ENCODE data around the gene ADCY2. TPM values are rescaled to one million over a fixed set of nuclear protein-coding genes. Genes with fewer than 3 reads are reported as not detected.

The ADCY2 gene
- total and polyA plus RNA-seq, 2 experiments from 2014 or later = 2.2 to 4.7 TPM

DNA sequence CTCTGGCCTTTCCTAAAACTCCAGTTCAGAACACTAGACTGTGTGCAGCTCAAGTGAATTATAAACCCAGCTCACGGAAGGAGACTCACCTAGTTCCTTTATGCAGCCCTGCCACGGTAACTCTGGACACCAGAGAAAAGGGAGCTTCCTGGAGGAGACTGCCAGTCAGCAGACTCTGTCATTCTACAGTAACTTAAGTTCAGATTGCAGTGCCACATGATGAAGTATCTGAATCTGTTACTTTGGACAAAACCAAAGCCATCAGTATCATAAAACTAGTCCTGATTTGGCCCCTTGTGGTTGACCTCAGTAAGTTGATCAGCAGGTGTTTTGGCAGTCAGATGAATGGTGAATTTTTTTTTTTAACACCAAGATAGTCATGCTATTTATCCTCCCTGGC lies 475.7 kb downstream of the ADCY2 start:
- TF ChIP-seq, protein P1, sequence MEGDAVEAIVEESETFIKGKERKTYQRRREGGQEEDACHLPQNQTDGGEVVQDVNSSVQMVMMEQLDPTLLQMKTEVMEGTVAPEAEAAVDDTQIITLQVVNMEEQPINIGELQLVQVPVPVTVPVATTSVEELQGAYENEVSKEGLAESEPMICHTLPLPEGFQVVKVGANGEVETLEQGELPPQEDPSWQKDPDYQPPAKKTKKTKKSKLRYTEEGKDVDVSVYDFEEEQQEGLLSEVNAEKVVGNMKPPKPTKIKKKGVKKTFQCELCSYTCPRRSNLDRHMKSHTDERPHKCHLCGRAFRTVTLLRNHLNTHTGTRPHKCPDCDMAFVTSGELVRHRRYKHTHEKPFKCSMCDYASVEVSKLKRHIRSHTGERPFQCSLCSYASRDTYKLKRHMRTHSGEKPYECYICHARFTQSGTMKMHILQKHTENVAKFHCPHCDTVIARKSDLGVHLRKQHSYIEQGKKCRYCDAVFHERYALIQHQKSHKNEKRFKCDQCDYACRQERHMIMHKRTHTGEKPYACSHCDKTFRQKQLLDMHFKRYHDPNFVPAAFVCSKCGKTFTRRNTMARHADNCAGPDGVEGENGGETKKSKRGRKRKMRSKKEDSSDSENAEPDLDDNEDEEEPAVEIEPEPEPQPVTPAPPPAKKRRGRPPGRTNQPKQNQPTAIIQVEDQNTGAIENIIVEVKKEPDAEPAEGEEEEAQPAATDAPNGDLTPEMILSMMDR (IDR thresholded peaks at IDR 0.05; ENCODE audit: low read depth, low read length) = no peak
- H3K27me3 ChIP-seq = no peaks in the 10 kb centered on the region

DNA sequence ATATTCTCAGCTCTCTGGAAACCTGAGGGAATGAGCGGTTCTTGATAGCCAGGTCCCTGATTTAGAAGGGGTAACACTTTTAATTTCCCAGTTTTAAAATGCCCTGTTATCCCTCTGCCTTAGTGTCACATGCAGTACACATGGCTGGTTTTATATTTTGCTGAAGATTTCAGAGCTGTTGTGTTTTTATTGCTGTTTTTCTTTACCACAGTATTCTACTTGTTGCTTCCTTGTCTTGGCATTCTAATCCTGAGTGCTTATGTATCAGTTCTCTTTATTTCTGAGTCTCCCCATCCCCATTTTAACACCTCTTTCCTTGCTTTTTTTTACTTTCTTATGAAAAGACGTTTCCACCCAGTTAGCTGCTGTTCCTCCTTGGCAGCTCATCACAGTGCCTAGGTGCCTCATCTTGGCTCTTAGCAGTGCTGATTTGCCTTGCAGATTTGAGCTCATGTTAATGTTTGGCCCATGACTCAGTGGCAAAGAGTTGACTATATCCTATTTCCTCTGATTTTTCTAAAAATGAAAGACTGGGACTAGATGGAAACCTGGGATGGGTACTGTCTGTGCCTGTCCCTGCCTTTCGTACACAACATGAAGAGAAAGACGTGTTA lies 476.7 kb downstream of the ADCY2 start:
- Histone ChIP-seq H3K27ac (no peak overlapping the region), H3K4me3 (no peak overlapping the region), H3K27me3 (no peaks in the 10 kb centered on the region), H3K36me3 (peaks cover 25% of the 10 kb centered on the region), H3K4me1 (ENCODE audit: low read depth) (peaks cover 13% of the 10 kb centered on the region), H3K9me3 (ENCODE audit: low read depth) (no peaks in the 10 kb centered on the region)
- TF ChIP-seq, protein P1 (IDR thresholded peaks at IDR 0.05; ENCODE audit: low read depth, low read length) = no peak
- no peak for DNase-seq (ENCODE audit: low read depth in 1 of 2, low spot score in 1 of 2)

More for the DNA sequence above, 475.7 kb downstream of the ADCY2 start:
- Histone ChIP-seq H3K36me3 (peaks cover 21% of the 10 kb centered on the region), H3K27ac (no peak overlapping the region), H3K4me3 (no peak overlapping the region), H3K4me1 (ENCODE audit: low read depth) (peaks cover 14% of the 10 kb centered on the region), H3K9me3 (ENCODE audit: low read depth) (no peaks in the 10 kb centered on the region)
- no peak for DNase-seq (ENCODE audit: low read depth in 1 of 2, low spot score in 1 of 2)

DNA sequence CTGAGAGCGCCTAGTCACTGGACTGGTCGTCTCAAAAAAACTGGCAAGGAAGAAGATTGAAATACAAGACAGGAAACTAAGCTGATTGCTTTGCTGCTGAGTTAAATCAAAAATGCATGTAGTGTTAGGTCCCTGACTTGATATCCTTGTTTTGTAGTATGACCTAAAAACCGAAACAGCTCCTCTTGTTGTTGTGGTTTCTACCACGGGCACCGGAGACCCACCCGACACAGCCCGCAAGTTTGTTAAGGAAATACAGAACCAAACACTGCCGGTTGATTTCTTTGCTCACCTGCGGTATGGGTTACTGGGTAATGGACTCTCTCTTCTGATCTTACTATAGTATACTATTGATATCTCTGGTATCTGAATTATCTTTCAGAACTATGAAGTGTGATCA lies 477.3 kb downstream of the ADCY2 start:
- no peaks in the 10 kb centered on the region for H3K27me3 ChIP-seq
- H3K4me3 ChIP-seq = no peak overlapping the region
- TF ChIP-seq, protein P1 (IDR thresholded peaks at IDR 0.05; ENCODE audit: low read depth, low read length) = no peak
- peaks cover 29% of the 10 kb centered on the region for H3K36me3 ChIP-seq
- H3K27ac ChIP-seq = no peak overlapping the region
- H3K9me3 ChIP-seq (ENCODE audit: low read depth) = no peaks in the 10 kb centered on the region
- DNase-seq (ENCODE audit: low read depth in 1 of 2, low spot score in 1 of 2) = no peak
- peaks cover 8% of the 10 kb centered on the region for H3K4me1 ChIP-seq (ENCODE audit: low read depth)

DNA sequence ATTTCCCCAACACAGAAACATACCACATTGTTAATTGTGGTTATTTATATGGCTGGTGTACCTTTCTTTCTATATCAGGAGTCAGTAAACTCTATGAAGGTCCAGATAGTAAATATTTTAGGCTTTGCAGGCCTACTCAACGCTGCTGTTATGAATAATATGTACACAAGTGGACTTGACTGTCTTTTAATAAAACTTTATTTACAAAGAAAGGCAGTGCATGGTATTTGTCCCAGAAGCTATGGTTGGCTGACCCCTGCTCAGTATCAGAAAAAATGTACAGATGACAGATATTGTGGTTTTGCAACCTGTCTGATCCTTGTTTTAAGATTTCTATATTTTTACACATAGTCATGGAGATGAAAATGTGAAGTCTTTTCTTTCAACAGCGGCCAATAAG lies 478.7 kb downstream of the ADCY2 start:
- Histone ChIP-seq H3K27me3 (no peaks in the 10 kb centered on the region), H3K4me1 (ENCODE audit: low read depth) (peaks cover 7% of the 10 kb centered on the region), H3K27ac (no peak overlapping the region), H3K4me3 (no peak overlapping the region), H3K9me3 (ENCODE audit: low read depth) (no peaks in the 10 kb centered on the region), H3K36me3 (peaks cover 30% of the 10 kb centered on the region)
- no peak for DNase-seq (ENCODE audit: low read depth in 1 of 2, low spot score in 1 of 2)
- TF ChIP-seq, protein P1 (IDR thresholded peaks at IDR 0.05; ENCODE audit: low read depth, low read length) = no peak

DNA sequence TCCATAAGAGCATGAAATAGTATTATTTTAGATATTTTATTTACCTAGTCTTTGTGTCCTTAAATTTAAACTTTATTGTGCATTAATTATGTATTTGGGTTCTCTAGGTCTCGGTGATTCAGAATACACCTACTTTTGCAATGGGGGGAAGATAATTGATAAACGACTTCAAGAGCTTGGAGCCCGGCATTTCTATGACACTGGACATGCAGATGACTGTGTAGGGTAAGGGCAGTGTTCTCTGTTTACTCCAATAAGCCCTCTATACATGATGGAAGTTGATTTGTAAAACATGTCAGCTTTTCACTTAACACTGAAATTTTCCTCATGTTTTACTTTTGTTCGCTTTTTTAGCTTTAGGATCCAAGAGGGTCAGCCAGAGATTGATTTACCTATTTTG lies 479.2 kb downstream of the ADCY2 start:
- peaks cover 30% of the 10 kb centered on the region for H3K36me3 ChIP-seq
- H3K4me1 ChIP-seq (ENCODE audit: low read depth) = peaks cover 2% of the 10 kb centered on the region
- TF ChIP-seq, protein P1 (IDR thresholded peaks at IDR 0.05; ENCODE audit: low read depth, low read length) = no peak
- H3K4me3 ChIP-seq = no peak overlapping the region
- no peak for DNase-seq (ENCODE audit: low read depth in 1 of 2, low spot score in 1 of 2)
- H3K9me3 ChIP-seq (ENCODE audit: low read depth) = no peaks in the 10 kb centered on the region
- no peak overlapping the region for H3K27ac ChIP-seq
- H3K27me3 ChIP-seq = no peaks in the 10 kb centered on the region

Measured in cardiac muscle cell (in vitro differentiated cells and primary cell).